ENCODE data around the gene CCDC85C.

The CCDC85C gene

GRCh38 chr14:99507860-99508640, 96.0 kb downstream of the CCDC85C start:
- no peak for DNase-seq

GRCh38 chr14:99506276-99506675, 97.7 kb downstream of the CCDC85C start:
- no peak for DNase-seq

- no peak for DNase-seq
These were observed 98.9 kb downstream of the CCDC85C start for GRCh38 chr14:99505089-99505488.

- no peak for DNase-seq
These were observed 100.1 kb downstream of the CCDC85C start for GRCh38 chr14:99503848-99504453.

GRCh38 chr14:99502989-99503421, 101.0 kb downstream of the CCDC85C start:
- DNase-seq: no peak

- no peak for DNase-seq
These were observed 106.1 kb downstream of the CCDC85C start for GRCh38 chr14:99497894-99498293.

- no peak for DNase-seq
These were observed 106.7 kb downstream of the CCDC85C start for GRCh38 chr14:99497341-99497740.

GRCh38 chr14:99484106-99484505, 119.9 kb downstream of the CCDC85C start:
- DNase-seq: no peak

GRCh38 chr14:99481745-99482099, 122.3 kb downstream of the CCDC85C start:
- DNase-seq: peak in 1 of 2 experiments; percentile 33

- DNase-seq: peak; percentile 98
These were observed 122.9 kb downstream of the CCDC85C start, which contains the start of gene CCNK for GRCh38 chr14:99480917-99481744. TSS of gene CCNK (plus strand) at chr14:99481409. CDS start at chr14:99492678, 11,269 bp downstream.

- DNase-seq: peak; percentile 22 to 30
These were observed 123.8 kb downstream of the CCDC85C start, which contains the start of gene SETD3 for GRCh38 chr14:99479906-99480869. TSS of gene SETD3 (minus strand) at chr14:99480859. CDS start at chr14:99465805, 15,054 bp downstream.

GRCh38 chr14:99479160-99479905, 124.7 kb downstream of the CCDC85C start:
- DNase-seq: no peak

- no peak for DNase-seq
These were observed 125.9 kb downstream of the CCDC85C start for GRCh38 chr14:99478128-99478527.

GRCh38 chr14:99476864-99477263, 127.1 kb downstream of the CCDC85C start:
- DNase-seq: peak; percentile 70

- no peak for DNase-seq
These were observed 128.3 kb downstream of the CCDC85C start for GRCh38 chr14:99475660-99476059.

GRCh38 chr14:99475179-99475578, 128.8 kb downstream of the CCDC85C start:
- no peak for DNase-seq

- DNase-seq: no peak
These were observed 130.5 kb downstream of the CCDC85C start for GRCh38 chr14:99473458-99473857.

GRCh38 chr14:99472937-99473336, 131.1 kb downstream of the CCDC85C start:
- no peak for DNase-seq

- no peak for DNase-seq
These were observed 132.3 kb downstream of the CCDC85C start for GRCh38 chr14:99471731-99472130.

- DNase-seq: no peak
These were observed 135.0 kb downstream of the CCDC85C start for GRCh38 chr14:99468836-99469592.

GRCh38 chr14:99468081-99468480, 135.9 kb downstream of the CCDC85C start:
- DNase-seq: no peak

All from AML-193 (cell line).